B cell (primary cell): ENCODE results near the gene EPB41.

Experiments
- CTCF ChIP-seq: fragments of 200-600 bp; IDR thresholded peaks from one replicate; pipeline ENCODE4 v1.8.0; 2022; ENCODE audit warnings: antibody characterized with exemption, mild to moderate bottlenecking
- EZH2 ChIP-seq: IDR thresholded peaks from 2 replicates; pipeline ENCODE4 v1.6.1; 2012; ENCODE audit warnings: borderline replicate concordance, low read depth, mild to moderate bottlenecking, moderate library complexity, low read length; ENCODE audit not compliant: insufficient read depth, poor library complexity, severe bottlenecking

- no peak for TF ChIP-seq CTCF
- TF ChIP-seq EZH2 = no peak
Observed at GRCh38 chr1:29148656-29149491, 234.5 kb downstream of the EPB41 start.
